Stimulated activated CD4-positive, alpha-beta T cell treated with anti-CD3 and anti-CD28 coated beads, Interleukin-4, amount 100 ng/mL, for 24 hours (primary cell): ENCODE measurements around the gene PEAK1.

Experiments used
- DNase-seq: peaks from one replicate; pipeline ENCODE4 v3.0.0-alpha.2; 2020

The PEAK1 gene

GRCh38 chr15:77084436-77084835, 335.5 kb downstream of the PEAK1 start:
- DNase-seq, result no peak

- DNase-seq, result peak; percentile 59
Observed at GRCh38 chr15:77083381-77084160, 336.3 kb downstream of the PEAK1 start.

- no peak for DNase-seq
Observed at GRCh38 chr15:77081971-77082370, 337.9 kb downstream of the PEAK1 start.

GRCh38 chr15:77076323-77076915, 343.5 kb downstream of the PEAK1 start:
- no peak for DNase-seq

GRCh38 chr15:77075528-77075927, 344.4 kb downstream of the PEAK1 start:
- DNase-seq, result no peak

- no peak for DNase-seq
Observed at GRCh38 chr15:77074350-77074749, 345.6 kb downstream of the PEAK1 start.

GRCh38 chr15:77071305-77072223, 348.3 kb downstream of the PEAK1 start:
- DNase-seq, result no peak

- peak; percentile 93 for DNase-seq
Observed at GRCh38 chr15:77070495-77071304, 349.2 kb downstream of the PEAK1 start, which contains the start of gene TSPAN3. Gene TSPAN3 (minus strand): TSS chr15:77071109. CDS start chr15:77070954, 155 bp downstream.

- peak; percentile 28 for DNase-seq
Observed at GRCh38 chr15:77070180-77070494, 349.8 kb downstream of the PEAK1 start.

GRCh38 chr15:77069521-77070121, 350.3 kb downstream of the PEAK1 start:
- no peak for DNase-seq

- DNase-seq, result no peak
Observed at GRCh38 chr15:77068633-77069032, 351.3 kb downstream of the PEAK1 start.

GRCh38 chr15:77067691-77068367, 352.1 kb downstream of the PEAK1 start:
- DNase-seq, result no peak

- no peak for DNase-seq
Observed at GRCh38 chr15:77066971-77067690, 352.8 kb downstream of the PEAK1 start.

- no peak for DNase-seq
Observed at GRCh38 chr15:77064539-77065308, 355.2 kb downstream of the PEAK1 start.

- DNase-seq, result no peak
Observed at GRCh38 chr15:77064063-77064462, 355.8 kb downstream of the PEAK1 start.

GRCh38 chr15:77063249-77063648, 356.7 kb downstream of the PEAK1 start:
- DNase-seq, result no peak

- no peak for DNase-seq
Observed at GRCh38 chr15:77060546-77060945, 359.4 kb downstream of the PEAK1 start.

GRCh38 chr15:77059786-77060361, 360.0 kb downstream of the PEAK1 start:
- DNase-seq, result no peak

- DNase-seq, result no peak
Observed at GRCh38 chr15:77058468-77058867, 361.4 kb downstream of the PEAK1 start.

GRCh38 chr15:77057685-77058084, 362.2 kb downstream of the PEAK1 start:
- no peak for DNase-seq
